ENCODE results near the gene TTLL12.

Gene TTLL12

DNA sequence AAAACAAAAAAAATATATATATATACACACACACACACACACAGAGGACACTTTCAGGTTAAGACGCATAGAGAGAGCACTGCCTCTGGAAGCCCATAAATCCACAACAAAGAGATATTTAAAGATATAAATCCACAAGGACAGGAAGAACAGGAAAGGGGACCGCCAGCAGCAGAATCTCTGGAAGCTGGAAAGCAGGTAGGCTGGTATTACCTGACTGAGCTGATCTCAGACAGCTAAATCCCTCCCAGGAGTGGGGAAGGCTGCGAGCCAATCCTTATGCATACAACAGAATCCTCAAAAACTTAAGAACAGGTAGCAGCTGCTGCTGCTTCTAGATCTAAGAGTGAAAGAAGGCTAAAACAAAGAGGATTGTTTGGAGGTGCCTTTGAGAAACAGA is 42.0 kb downstream of the TTLL12 start:
- DNase-seq (ENCODE audit: insufficient read length) (no peak), FAIRE-seq (no peak)
- TF ChIP-seq TAF1 (IDR thresholded peaks at IDR 0.05; ENCODE audit: borderline replicate concordance, low read depth, low read length), result no peak
- TF ChIP-seq POLR2A (IDR thresholded peaks at IDR 0.05; ENCODE audit: low read depth, low read length), result no peak

DNA sequence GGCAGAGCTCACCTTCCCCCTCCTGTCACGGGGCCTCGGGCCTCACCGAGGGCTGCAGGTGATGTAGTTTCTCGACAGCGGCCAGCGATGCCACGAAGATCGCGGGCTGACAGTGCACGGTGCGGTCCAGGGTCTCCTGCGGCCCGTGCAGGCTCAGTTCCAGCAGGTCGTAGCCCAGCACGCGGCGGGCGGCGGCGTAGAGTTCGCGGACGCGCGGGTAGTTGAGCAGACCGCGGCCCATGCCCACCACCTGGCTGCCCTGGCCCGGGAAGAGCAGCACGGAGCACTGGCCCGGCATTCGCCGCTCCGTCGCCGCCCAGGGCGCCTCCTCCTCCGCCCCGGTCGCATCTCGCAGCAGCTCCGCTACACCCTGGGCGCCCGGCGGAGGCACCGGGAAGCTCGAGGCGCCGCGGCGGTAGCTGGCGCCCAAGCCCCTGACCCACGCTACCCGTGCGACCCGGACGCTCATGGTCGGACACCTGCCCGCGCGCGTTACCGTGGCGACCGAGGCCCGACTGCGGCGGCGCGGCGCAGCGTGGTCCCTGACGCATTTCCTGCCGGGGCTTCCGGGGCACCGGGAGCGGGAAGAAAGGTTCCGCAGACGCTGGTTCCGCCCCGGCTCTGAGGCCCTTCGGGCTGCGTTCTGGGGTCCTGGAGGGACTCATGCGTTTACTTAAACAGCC is 43.9 kb downstream of the TTLL12 start, which contains the start of gene MCAT:
Gene MCAT (minus strand): TSS at position 519 of the 683 bp plus-strand sequence. CDS start 50 bp downstream, at position 469.
- FAIRE-seq (peak; percentile 98), DNase-seq (ENCODE audit: insufficient read length) (peak; percentile 93)
- TF ChIP-seq POLR2AphosphoS5 (IDR thresholded peaks at IDR 0.05; ENCODE audit: low read depth, low read length), result peak; percentile 51
- TF ChIP-seq TAF1 (IDR thresholded peaks at IDR 0.05; ENCODE audit: borderline replicate concordance, low read depth, low read length), result peak; percentile 74; the same call in 1 of the 2 replicates
- peak; percentile 78; the same call in 1 of the 2 replicates for TF ChIP-seq POLR2A (IDR thresholded peaks at IDR 0.05; ENCODE audit: low read depth, low read length)

DNA sequence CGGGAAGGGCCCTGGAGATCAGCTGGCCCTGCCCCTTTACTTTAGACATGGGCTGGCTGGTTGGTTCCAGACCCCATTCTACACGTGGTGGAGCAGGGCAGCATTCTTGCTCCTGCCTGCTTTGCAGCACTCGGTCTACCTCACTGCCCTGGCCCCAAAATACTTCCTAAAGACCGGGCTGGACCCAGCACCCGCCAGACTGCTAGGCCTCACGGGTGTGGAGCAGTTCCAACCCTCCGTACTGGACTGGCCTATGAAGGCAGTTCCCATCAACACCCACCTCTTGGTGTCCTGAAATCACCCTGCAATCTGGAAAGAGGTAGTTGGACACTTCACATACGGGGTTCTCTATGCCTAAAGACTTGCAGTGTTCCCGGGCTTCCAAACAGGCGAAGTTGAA is 50.1 kb downstream of the TTLL12 start:
- FAIRE-seq (no peak), DNase-seq (ENCODE audit: insufficient read length) (no peak)
- no peak for TF ChIP-seq TAF1 (IDR thresholded peaks at IDR 0.05; ENCODE audit: borderline replicate concordance, low read depth, low read length)
- no peak for TF ChIP-seq POLR2AphosphoS5 (IDR thresholded peaks at IDR 0.05; ENCODE audit: low read depth, low read length)
- TF ChIP-seq POLR2A (IDR thresholded peaks at IDR 0.05; ENCODE audit: low read depth, low read length), result no peak

DNA sequence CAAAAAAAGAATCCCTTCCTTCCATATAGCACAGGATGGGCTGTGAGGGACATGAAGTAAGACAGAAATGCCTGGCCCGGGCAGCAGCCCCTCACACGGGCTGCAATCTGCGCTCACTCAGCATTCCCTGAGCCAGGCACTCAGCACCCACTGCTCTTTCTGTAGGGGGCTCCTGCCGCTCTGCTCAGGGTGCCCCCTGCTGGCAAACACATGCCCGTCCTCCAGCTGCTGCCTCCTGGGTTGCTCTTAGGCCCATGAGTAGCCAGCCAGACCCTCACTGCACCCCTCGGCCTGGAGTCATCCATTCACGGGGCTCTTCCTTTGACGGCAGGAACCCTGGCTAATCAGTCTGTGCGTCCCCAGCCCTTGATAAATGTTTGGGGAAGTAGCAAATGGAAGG is 50.7 kb downstream of the TTLL12 start:
- peak; percentile 79 for FAIRE-seq
- TF ChIP-seq POLR2AphosphoS5 (IDR thresholded peaks at IDR 0.05; ENCODE audit: low read depth, low read length) (no peak), POLR2A (IDR thresholded peaks at IDR 0.05; ENCODE audit: low read depth, low read length) (no peak), TAF1 (IDR thresholded peaks at IDR 0.05; ENCODE audit: borderline replicate concordance, low read depth, low read length) (no peak)
- peak; percentile 79 for DNase-seq (ENCODE audit: insufficient read length)

DNA sequence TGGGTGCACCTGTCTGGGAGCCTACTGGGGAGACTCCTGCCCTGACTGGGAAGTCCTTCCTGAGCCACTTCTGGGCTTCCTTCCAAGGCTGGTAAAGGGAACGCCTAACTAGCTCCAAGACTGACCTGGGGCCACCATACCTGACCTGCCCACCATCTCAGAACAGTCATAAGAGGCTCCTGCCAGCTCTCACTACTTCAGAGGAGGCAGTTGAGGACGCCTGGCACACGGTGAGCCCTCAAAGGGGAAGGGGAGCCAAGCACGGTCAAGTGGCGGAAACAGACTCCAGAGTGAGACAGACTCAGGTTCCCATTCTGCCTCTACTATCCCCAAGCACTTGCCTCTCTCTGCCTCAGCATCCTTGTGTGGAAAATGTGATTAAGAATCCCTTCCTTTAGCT is 51.4 kb downstream of the TTLL12 start:
- DNase-seq (ENCODE audit: insufficient read length), result no peak
- no peak for FAIRE-seq
- TF ChIP-seq POLR2AphosphoS5 (IDR thresholded peaks at IDR 0.05; ENCODE audit: low read depth, low read length), result no peak
- TF ChIP-seq POLR2A (IDR thresholded peaks at IDR 0.05; ENCODE audit: low read depth, low read length), result no peak
- no peak for TF ChIP-seq TAF1 (IDR thresholded peaks at IDR 0.05; ENCODE audit: borderline replicate concordance, low read depth, low read length)

DNA sequence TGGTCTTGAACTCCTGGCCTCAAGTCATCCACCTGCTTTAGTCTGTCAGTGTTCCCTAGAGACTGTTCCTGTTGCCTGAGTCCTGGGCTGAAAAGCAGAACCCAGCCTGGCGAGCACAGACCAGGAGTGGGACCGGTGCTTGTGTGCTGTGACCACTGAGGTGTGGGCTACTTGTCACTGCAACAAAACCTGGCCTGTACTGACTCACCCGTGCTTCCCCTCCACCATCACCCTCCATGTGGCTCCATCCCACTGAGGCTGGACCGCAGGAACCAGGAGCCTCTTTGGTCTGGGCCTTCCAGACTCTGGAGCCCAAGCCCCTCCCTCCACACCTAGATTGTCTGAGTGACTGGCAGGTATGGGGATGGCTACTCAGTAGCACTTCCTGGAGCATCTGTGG is 52.4 kb downstream of the TTLL12 start:
- FAIRE-seq, result no peak
- TF ChIP-seq POLR2AphosphoS5 (IDR thresholded peaks at IDR 0.05; ENCODE audit: low read depth, low read length) (no peak), POLR2A (IDR thresholded peaks at IDR 0.05; ENCODE audit: low read depth, low read length) (no peak), TAF1 (IDR thresholded peaks at IDR 0.05; ENCODE audit: borderline replicate concordance, low read depth, low read length) (no peak)
- no peak for DNase-seq (ENCODE audit: insufficient read length)

DNA sequence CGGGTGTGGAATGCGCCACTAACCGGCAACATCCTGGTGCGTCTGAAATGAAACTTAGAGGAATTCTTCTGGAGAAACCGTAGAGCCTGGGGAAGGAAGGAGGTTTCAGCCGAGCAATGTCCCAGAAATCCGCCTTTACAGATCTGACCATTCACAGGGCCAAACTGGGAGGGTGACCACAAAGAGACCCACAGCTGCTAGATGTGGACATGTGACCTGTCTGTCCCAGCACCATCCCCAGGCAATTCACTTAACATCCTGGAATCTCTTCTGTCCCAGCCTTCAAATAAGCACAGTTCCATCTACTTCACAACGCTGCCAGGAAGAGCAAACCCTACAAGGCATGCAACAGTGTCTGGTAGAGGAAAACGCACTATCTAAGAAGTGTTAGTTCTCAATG is 53.5 kb downstream of the TTLL12 start:
- FAIRE-seq, result no peak

DNA sequence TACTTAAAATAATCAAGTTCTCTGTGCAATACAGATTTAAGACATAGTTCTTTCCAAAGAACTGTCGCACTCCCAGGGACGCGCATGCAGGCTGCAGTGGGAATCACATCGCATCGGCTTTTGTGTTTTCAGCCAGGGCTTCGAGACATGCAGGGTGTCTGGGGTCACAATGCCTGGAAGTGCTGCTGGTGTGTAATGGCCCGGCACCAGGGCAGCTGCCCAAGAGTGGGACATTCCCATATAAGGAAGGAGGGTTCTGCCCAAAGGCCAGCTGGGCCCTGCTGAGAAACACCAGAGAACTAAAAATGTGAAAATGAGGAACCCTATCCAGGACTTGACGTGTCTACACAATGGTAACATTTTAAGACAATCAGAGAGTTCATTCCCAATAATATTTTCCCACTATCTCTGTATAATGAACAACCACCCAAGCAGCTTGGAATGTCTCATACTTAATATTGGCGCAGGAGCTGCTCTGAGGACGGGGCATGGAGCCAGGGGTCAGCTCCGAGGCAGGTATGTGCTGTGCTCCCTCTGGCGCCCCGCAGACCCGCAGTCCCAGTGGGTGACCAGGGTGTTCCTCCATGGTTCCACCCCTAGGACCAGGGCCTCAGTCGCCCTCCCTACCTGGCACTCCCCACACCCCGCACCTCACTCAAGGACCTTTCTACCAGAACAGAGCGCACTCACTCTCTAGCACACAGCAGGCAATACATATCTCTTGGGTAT is 55.0 kb downstream of the TTLL12 start:
- FAIRE-seq, result no peak

More for the DNA sequence above, 53.5 kb downstream of the TTLL12 start:
- TF ChIP-seq TAF1 (IDR thresholded peaks at IDR 0.05; ENCODE audit: borderline replicate concordance, low read depth, low read length), result no peak
- no peak for TF ChIP-seq POLR2A (IDR thresholded peaks at IDR 0.05; ENCODE audit: low read depth, low read length)
- TF ChIP-seq POLR2AphosphoS5 (IDR thresholded peaks at IDR 0.05; ENCODE audit: low read depth, low read length), result no peak
- DNase-seq (ENCODE audit: insufficient read length), result no peak

DNA sequence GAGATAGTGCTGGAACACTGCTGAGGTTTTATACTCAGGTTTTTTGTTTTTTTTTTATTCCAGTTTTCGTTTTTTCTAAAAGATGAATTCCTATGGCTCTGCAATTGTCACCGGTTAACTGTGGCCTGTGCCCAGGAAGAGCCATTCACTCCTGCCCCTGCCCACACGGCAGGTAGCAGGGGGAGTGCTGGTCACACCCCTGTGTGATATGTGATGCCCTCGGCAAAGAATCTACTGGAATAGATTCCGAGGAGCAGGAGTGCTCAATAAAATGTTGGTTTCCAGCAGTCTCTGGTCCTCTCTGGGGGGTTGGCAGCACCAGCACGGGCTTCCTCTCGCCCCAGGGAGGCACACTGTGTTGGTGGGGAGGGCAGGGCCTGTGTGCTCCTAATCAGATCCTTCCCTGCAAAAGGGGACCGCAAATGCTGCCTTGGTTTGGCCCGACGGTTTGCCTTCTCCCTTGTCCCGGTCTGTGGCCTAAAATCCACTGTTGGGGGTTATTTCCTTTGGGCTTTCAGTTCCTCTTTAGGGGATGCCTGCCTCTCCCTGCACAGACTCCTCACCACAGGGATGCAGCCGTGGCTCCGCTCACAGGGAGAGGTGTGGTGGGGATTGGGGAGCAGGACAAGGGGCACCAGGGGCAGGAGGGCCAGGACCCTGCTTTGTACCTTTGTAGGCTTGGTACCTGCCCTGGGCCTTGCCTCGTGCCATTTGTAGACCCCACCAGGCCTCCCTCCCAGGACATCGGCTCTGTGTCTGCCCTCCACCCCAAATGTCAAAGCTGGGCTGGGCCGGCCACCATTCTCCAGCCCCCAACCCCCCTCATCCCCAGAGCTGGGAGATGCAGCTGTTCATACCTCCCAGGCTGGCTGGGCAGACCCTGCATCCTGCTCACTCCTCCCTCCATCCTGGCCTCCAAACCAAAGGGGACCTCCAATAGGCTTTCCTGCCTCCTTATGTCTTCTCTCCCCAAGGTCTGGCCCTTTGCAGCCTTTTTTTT is 57.2 kb downstream of the TTLL12 start:
- FAIRE-seq (no peak), DNase-seq (ENCODE audit: insufficient read length) (no peak)
- TF ChIP-seq POLR2A (IDR thresholded peaks at IDR 0.05; ENCODE audit: low read depth, low read length) (no peak), POLR2AphosphoS5 (IDR thresholded peaks at IDR 0.05; ENCODE audit: low read depth, low read length) (no peak), TAF1 (IDR thresholded peaks at IDR 0.05; ENCODE audit: borderline replicate concordance, low read depth, low read length) (no peak)

More for the DNA sequence above, 55.0 kb downstream of the TTLL12 start:
- no peak for DNase-seq (ENCODE audit: insufficient read length)
- no peak for TF ChIP-seq POLR2AphosphoS5 (IDR thresholded peaks at IDR 0.05; ENCODE audit: low read depth, low read length)
- TF ChIP-seq TAF1 (IDR thresholded peaks at IDR 0.05; ENCODE audit: borderline replicate concordance, low read depth, low read length), result no peak
- TF ChIP-seq POLR2A (IDR thresholded peaks at IDR 0.05; ENCODE audit: low read depth, low read length), result no peak

DNA sequence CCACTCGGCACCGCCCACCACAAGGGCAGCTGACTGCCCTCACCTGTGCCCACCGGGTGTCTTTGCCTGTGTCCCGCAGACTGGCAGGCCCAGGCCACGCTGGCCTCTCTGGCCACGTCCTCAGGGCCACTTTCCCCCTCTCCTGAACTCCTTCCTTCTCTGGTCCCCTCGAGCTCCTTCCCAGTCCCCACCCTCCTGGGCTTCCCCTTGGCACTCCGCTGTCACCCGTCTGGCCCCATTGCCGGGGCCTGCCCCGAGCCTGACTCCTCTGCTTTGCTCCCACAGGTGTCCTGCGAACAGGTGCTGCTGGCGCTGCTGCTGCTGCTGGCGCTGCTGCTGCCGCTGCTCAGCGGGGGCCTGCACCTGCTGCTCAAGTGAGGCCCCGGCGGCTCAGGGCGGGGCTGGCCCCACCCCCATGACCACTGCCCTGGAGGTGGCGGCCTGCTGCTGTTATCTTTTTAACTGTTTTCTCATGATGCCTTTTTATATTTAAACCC is 58.0 kb downstream of the TTLL12 start:
- DNase-seq (ENCODE audit: insufficient read length), result no peak
- TF ChIP-seq POLR2A (IDR thresholded peaks at IDR 0.05; ENCODE audit: low read depth, low read length) (no peak; the same call in 1 of the 2 replicates), TAF1 (IDR thresholded peaks at IDR 0.05; ENCODE audit: borderline replicate concordance, low read depth, low read length) (no peak), POLR2AphosphoS5 (IDR thresholded peaks at IDR 0.05; ENCODE audit: low read depth, low read length) (no peak)
- FAIRE-seq, result no peak

DNA sequence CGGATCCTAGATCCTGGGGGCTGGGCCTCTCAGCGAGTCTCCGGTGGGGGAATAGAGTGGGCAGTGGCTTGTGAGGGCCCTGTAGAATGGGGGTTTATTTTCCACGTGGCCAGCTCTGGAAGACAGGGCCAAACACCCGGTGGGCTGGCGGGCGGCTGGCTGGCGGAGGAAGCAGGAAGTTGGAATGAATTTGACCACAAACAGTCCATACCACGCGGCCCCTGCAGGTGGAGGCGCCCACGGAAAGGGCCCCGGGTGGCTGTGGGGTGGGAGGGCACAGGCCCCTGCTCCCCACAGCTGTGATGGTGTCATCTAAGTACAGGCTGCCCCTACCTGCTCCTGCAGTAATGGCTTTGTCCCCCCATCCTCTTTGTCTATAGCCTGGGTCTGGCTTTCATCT is 58.8 kb downstream of the TTLL12 start:
- DNase-seq (ENCODE audit: insufficient read length), result no peak
- no peak for TF ChIP-seq POLR2AphosphoS5 (IDR thresholded peaks at IDR 0.05; ENCODE audit: low read depth, low read length)
- TF ChIP-seq POLR2A (IDR thresholded peaks at IDR 0.05; ENCODE audit: low read depth, low read length), result no peak
- no peak for TF ChIP-seq TAF1 (IDR thresholded peaks at IDR 0.05; ENCODE audit: borderline replicate concordance, low read depth, low read length)
- no peak for FAIRE-seq

Data from GM12892 (cell line).